ENCODE results near the gene GCK. TPM values are rescaled to one million over a fixed set of nuclear protein-coding genes. Genes with fewer than 3 reads are reported as not detected.

GCK gene
- total RNA-seq, 1 experiment from 2014 or later = not detected

- no peak for DNase-seq
- no peaks in the 10 kb centered on the region; the same call in 1 of the 2 replicates for H3K4me1 ChIP-seq (ENCODE audit: insufficient read depth, low read length)
- POLR2A ChIA-PET (ENCODE audit: unreplicated experiment) = interaction anchor here (0.5 kb wide), 1 partner anchor 152 kb away, joined by 10 read pairs; no protein-coding TSS in a partner anchor
- H3K27me3 ChIP-seq (ENCODE audit: low read length) = no peaks in the 10 kb centered on the region
- H3K36me3 ChIP-seq (ENCODE audit: low read depth, low read length) = no peaks in the 10 kb centered on the region
- no peaks in the 10 kb centered on the region for H4K20me1 ChIP-seq (ENCODE audit: low read length)
- no peaks in the 10 kb centered on the region for H3F3A ChIP-seq (ENCODE audit: low read length, unreplicated experiment)
- CTCF ChIA-PET = interaction anchor here (0.6 to 0.7 kb wide), 2 partner anchors 37 to 62 kb away, joined by 3 to 7 read pairs; no protein-coding TSS in a partner anchor
- H3K27ac ChIP-seq (ENCODE audit: low read length) = no peak overlapping the region
- ATAC-seq = no peak
- no TSS peak for BruUV-seq (replicated peaks)
- H3K79me2 ChIP-seq (ENCODE audit: low read length) = no peaks in the 10 kb centered on the region
- intact Hi-C loops (cut with micrococcal nuclease) = no loop called here
- H3K9ac ChIP-seq (ENCODE audit: low read length) = no peak overlapping the region
- no peak overlapping the region for H3K4me3 ChIP-seq (ENCODE audit: low read length)
- H3K4me2 ChIP-seq (ENCODE audit: low read length) = no peak overlapping the region
- H3K9me2 ChIP-seq (replicated peaks; ENCODE audit: low read length) = no peaks in the 10 kb centered on the region
- no peak overlapping the region for H2AFZ ChIP-seq (ENCODE audit: low read length)
- no peak for TF ChIP-seq EZH2 (IDR thresholded peaks at IDR 0.05; ENCODE audit: low read length, unreplicated experiment)
- TF ChIP-seq, protein P1, sequence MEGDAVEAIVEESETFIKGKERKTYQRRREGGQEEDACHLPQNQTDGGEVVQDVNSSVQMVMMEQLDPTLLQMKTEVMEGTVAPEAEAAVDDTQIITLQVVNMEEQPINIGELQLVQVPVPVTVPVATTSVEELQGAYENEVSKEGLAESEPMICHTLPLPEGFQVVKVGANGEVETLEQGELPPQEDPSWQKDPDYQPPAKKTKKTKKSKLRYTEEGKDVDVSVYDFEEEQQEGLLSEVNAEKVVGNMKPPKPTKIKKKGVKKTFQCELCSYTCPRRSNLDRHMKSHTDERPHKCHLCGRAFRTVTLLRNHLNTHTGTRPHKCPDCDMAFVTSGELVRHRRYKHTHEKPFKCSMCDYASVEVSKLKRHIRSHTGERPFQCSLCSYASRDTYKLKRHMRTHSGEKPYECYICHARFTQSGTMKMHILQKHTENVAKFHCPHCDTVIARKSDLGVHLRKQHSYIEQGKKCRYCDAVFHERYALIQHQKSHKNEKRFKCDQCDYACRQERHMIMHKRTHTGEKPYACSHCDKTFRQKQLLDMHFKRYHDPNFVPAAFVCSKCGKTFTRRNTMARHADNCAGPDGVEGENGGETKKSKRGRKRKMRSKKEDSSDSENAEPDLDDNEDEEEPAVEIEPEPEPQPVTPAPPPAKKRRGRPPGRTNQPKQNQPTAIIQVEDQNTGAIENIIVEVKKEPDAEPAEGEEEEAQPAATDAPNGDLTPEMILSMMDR (conservative IDR thresholded peaks at IDR 0.05; ENCODE audit: low read depth, low read length) = no peak
- no peak for TF ChIP-seq EZH2phosphoT487 (IDR thresholded peaks at IDR 0.05; ENCODE audit: borderline replicate concordance, low read length)
- H3K9me3 ChIP-seq (ENCODE audit: low read length) = no peaks in the 10 kb centered on the region
Observed at GRCh38 chr7:44133295-44133694, 55.9 kb downstream of the GCK start.

DNA sequence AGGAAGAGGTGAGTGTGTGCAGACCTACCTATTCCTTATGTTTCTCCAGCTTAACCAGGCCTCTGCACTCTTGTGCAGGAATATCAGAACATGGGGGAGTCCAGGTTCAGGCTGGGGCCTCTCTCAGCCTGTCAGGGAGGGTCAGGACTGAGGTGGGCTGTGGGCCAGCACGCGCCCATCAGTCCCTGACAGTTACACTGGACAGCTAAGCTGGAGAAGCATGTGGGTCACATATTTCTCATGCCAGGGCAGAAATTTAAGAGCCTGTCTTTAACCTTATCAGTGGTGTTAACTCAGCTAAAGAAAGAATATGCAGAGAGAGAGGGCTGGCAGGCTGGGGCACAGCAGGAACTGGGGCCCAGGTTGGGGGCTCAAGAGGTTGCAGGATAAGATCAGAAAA, 57.2 kb downstream of the GCK start:
- Histone ChIP-seq H3K4me3 (ENCODE audit: low read length) (no peak overlapping the region), H3K4me1 (ENCODE audit: insufficient read depth, low read length) (no peaks in the 10 kb centered on the region; the same call in 1 of the 2 replicates), H3F3A (ENCODE audit: low read length, unreplicated experiment) (no peaks in the 10 kb centered on the region), H3K36me3 (ENCODE audit: low read depth, low read length) (no peaks in the 10 kb centered on the region), H3K9ac (ENCODE audit: low read length) (no peak overlapping the region), H3K9me3 (ENCODE audit: low read length) (no peaks in the 10 kb centered on the region), H2AFZ (ENCODE audit: low read length) (no peak overlapping the region), H3K4me2 (ENCODE audit: low read length) (no peak overlapping the region), H3K27ac (ENCODE audit: low read length) (no peak overlapping the region), H3K79me2 (ENCODE audit: low read length) (no peaks in the 10 kb centered on the region), H4K20me1 (ENCODE audit: low read length) (no peaks in the 10 kb centered on the region), H3K9me2 (replicated peaks; ENCODE audit: low read length) (no peaks in the 10 kb centered on the region), H3K27me3 (ENCODE audit: low read length) (no peaks in the 10 kb centered on the region)
- DNase-seq (no peak), ATAC-seq (no peak)
- ChIA-PET CTCF (no interaction called here), POLR2A (ENCODE audit: unreplicated experiment) (no interaction called here)
- TF ChIP-seq EZH2phosphoT487 (IDR thresholded peaks at IDR 0.05; ENCODE audit: borderline replicate concordance, low read length) (no peak), EZH2 (IDR thresholded peaks at IDR 0.05; ENCODE audit: low read length, unreplicated experiment) (no peak)
- TF ChIP-seq, protein P1 (conservative IDR thresholded peaks at IDR 0.05; ENCODE audit: low read depth, low read length) = no peak
- BruUV-seq (replicated peaks) = no TSS peak
- intact Hi-C loops (cut with micrococcal nuclease) = no loop called here

DNA sequence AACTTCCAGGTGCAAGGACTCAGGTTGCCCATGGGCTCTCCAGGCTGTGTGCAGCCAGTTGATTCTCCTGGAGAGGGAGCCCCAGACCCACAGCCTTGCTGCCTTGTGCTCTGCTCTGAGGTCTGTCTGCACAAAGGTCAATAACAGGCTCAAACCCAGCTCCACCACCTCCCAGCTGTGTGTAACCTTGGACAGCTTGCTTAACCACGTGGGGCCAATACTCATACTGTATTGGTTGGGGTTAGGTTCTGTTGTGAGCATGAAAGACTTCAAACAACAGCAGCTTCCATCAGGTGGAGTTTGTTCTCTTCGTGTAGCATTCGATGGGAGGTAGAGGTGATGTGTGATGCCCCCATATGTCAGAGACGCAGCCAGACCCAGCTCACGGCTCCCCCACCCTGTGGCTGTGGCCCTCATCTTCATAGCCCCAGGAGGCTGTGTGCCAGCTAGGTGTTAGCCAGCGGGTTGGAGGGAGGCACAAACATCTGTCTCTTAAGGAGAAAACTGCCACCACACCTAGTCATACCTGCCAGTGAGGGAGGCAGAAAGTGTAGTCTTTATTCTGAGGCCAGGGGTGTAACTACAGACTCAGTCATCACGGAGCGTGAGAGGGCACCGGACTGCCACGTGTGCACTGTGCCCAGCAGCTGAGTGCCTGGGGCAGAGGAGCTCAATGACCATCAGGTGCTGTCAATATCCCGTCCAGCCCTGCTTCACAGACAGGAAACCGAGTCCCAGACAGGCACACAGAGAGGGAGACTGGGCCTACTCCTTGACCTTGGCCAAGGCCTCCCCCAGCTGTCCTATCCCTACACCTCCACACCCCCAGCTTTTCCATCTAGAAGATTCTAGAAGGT, 57.8 kb downstream of the GCK start:
- Histone ChIP-seq H3K9ac (ENCODE audit: low read length) (no peak overlapping the region), H3K36me3 (ENCODE audit: low read depth, low read length) (no peaks in the 10 kb centered on the region), H3K27me3 (ENCODE audit: low read length) (no peaks in the 10 kb centered on the region), H3K4me1 (ENCODE audit: insufficient read depth, low read length) (no peaks in the 10 kb centered on the region; the same call in 1 of the 2 replicates), H4K20me1 (ENCODE audit: low read length) (no peaks in the 10 kb centered on the region), H3K27ac (ENCODE audit: low read length) (no peak overlapping the region), H3F3A (ENCODE audit: low read length, unreplicated experiment) (no peaks in the 10 kb centered on the region), H3K4me2 (ENCODE audit: low read length) (no peak overlapping the region), H3K9me2 (replicated peaks; ENCODE audit: low read length) (no peaks in the 10 kb centered on the region), H3K4me3 (ENCODE audit: low read length) (no peak overlapping the region), H3K79me2 (ENCODE audit: low read length) (no peaks in the 10 kb centered on the region), H3K9me3 (ENCODE audit: low read length) (no peaks in the 10 kb centered on the region), H2AFZ (ENCODE audit: low read length) (no peak overlapping the region)
- ChIA-PET POLR2A (ENCODE audit: unreplicated experiment) (no interaction called here), CTCF (interaction anchor here (0.6 to 1.2 kb wide), 4 partner anchors 59 to 226 kb away, joined by 3 to 4 read pairs (median 4); no protein-coding TSS in a partner anchor)
- DNase-seq (peak; percentile 44), ATAC-seq (peak; percentile 92)
- BruUV-seq (replicated peaks) = no TSS peak
- TF ChIP-seq EZH2phosphoT487 (IDR thresholded peaks at IDR 0.05; ENCODE audit: borderline replicate concordance, low read length) = no peak
- TF ChIP-seq, protein P1 (conservative IDR thresholded peaks at IDR 0.05; ENCODE audit: low read depth, low read length) = peak; percentile 60
- intact Hi-C loops (cut with micrococcal nuclease) = loop anchor here (1.0 kb wide), 1 partner anchor 65 kb away; no protein-coding TSS in a partner anchor
